SJSA1 (cell line): ENCODE data around the gene POLR3E. TPM values are rescaled to one million over a fixed set of nuclear protein-coding genes. Genes with fewer than 3 reads are reported as not detected.

Experiments used
- DNase-seq, 2 experiments: peaks; one replicate each; pipeline ENCODE4 v3.0.0-alpha.2; 2015 to 2020; ENCODE audit warnings: low spot score in 2 of 2, low read depth in 1 of 2
- H3K27ac ChIP-seq: fragments of 250-450 bp; sonication (Bioruptor Pico); 2 replicates; pipeline ENCODE4 v1.5.1; 2020; ENCODE audit warnings: mild to moderate bottlenecking, moderate library complexity
- H3K27me3 ChIP-seq: fragments of 250-450 bp; sonication (Bioruptor Pico); replicated peaks from 2 replicates; pipeline ENCODE4 v1.5.1; 2020; ENCODE audit warnings: mild to moderate bottlenecking, moderate library complexity
- H3K36me3 ChIP-seq: fragments of 250-450 bp; sonication (Bioruptor Pico); 2 replicates; pipeline ENCODE4 v1.5.1; 2020; ENCODE audit warnings: mild to moderate bottlenecking
- H3K4me1 ChIP-seq: fragments of 250-450 bp; sonication (Bioruptor Pico); replicated peaks from 2 replicates; pipeline ENCODE4 v1.6.1; 2021; ENCODE audit warnings: mild to moderate bottlenecking
- H3K4me3 ChIP-seq: fragments of 250-450 bp; sonication (Bioruptor Pico); 2 replicates; pipeline ENCODE4 v1.5.1; 2020; ENCODE audit warnings: mild to moderate bottlenecking
- H3K9me3 ChIP-seq: fragments of 250-450 bp; sonication (Bioruptor Pico); replicated peaks from 2 replicates; pipeline ENCODE4 v1.5.1; 2020; ENCODE audit warnings: mild to moderate bottlenecking
- total RNA-seq: library from RNA; depleted of rRNA; stranded (reverse); fragments of >200 nt; shearing (Covaris generic); gene quantifications from 2 replicates; pipeline ENCODE4 v1.2.3, GENCODE V29; 2014

Gene POLR3E
- total RNA-seq, 1 experiment from 2014 or later = 29.3 TPM

GRCh38 chr16:22315979-22316378, 18.8 kb downstream of the POLR3E start:
- Histone ChIP-seq H3K4me3 (no peak overlapping the region), H3K27me3 (no peaks in the 10 kb centered on the region), H3K4me1 (no peaks in the 10 kb centered on the region), H3K9me3 (no peaks in the 10 kb centered on the region), H3K36me3 (peaks cover 51% of the 10 kb centered on the region), H3K27ac (no peak overlapping the region)
- DNase-seq = no peak

GRCh38 chr16:22316411-22316811, 19.2 kb downstream of the POLR3E start:
- H3K4me3 ChIP-seq = no peak overlapping the region
- peaks cover 51% of the 10 kb centered on the region for H3K36me3 ChIP-seq
- no peaks in the 10 kb centered on the region for H3K4me1 ChIP-seq
- H3K27ac ChIP-seq = no peak overlapping the region
- H3K27me3 ChIP-seq = no peaks in the 10 kb centered on the region
- H3K9me3 ChIP-seq = no peaks in the 10 kb centered on the region
- DNase-seq = no peak

- DNase-seq = no peak
- no peak overlapping the region for H3K27ac ChIP-seq
- no peaks in the 10 kb centered on the region for H3K9me3 ChIP-seq
- peaks cover 50% of the 10 kb centered on the region for H3K36me3 ChIP-seq
- H3K4me3 ChIP-seq = no peak overlapping the region
- H3K4me1 ChIP-seq = no peaks in the 10 kb centered on the region
- H3K27me3 ChIP-seq = no peaks in the 10 kb centered on the region
These were observed 19.9 kb downstream of the POLR3E start for GRCh38 chr16:22317001-22317530.

GRCh38 chr16:22317625-22318024, 20.4 kb downstream of the POLR3E start:
- Histone ChIP-seq H3K27me3 (no peaks in the 10 kb centered on the region), H3K27ac (no peak overlapping the region), H3K36me3 (peaks cover 52% of the 10 kb centered on the region), H3K9me3 (no peaks in the 10 kb centered on the region), H3K4me3 (no peak overlapping the region), H3K4me1 (no peaks in the 10 kb centered on the region)
- DNase-seq = no peak

GRCh38 chr16:22318690-22319358, 21.6 kb downstream of the POLR3E start:
- no peaks in the 10 kb centered on the region for H3K4me1 ChIP-seq
- H3K9me3 ChIP-seq = no peaks in the 10 kb centered on the region
- peak in 1 of 2 experiments; percentile 49 for DNase-seq
- peaks cover 46% of the 10 kb centered on the region for H3K36me3 ChIP-seq
- no peak overlapping the region for H3K4me3 ChIP-seq
- H3K27ac ChIP-seq = no peak overlapping the region
- H3K27me3 ChIP-seq = no peaks in the 10 kb centered on the region

GRCh38 chr16:22320572-22321339, 23.5 kb downstream of the POLR3E start:
- Histone ChIP-seq H3K9me3 (no peaks in the 10 kb centered on the region), H3K36me3 (peaks cover 45% of the 10 kb centered on the region), H3K4me1 (no peaks in the 10 kb centered on the region), H3K4me3 (no peak overlapping the region), H3K27me3 (no peaks in the 10 kb centered on the region), H3K27ac (no peak overlapping the region)
- DNase-seq = no peak

GRCh38 chr16:22321340-22322001, 24.3 kb downstream of the POLR3E start:
- Histone ChIP-seq H3K4me1 (no peaks in the 10 kb centered on the region), H3K9me3 (no peaks in the 10 kb centered on the region), H3K27me3 (no peaks in the 10 kb centered on the region), H3K4me3 (no peak overlapping the region), H3K27ac (no peak overlapping the region), H3K36me3 (peaks cover 41% of the 10 kb centered on the region)
- peak; percentile 44 to 55 for DNase-seq

- H3K9me3 ChIP-seq = no peaks in the 10 kb centered on the region
- H3K27ac ChIP-seq = no peak overlapping the region
- peak in 1 of 2 experiments; percentile 30 for DNase-seq
- H3K27me3 ChIP-seq = no peaks in the 10 kb centered on the region
- H3K36me3 ChIP-seq = peaks cover 46% of the 10 kb centered on the region
- H3K4me1 ChIP-seq = no peaks in the 10 kb centered on the region
- H3K4me3 ChIP-seq = no peak overlapping the region
These were observed 24.8 kb downstream of the POLR3E start for GRCh38 chr16:22322021-22322471.

- H3K4me3 ChIP-seq = no peak overlapping the region
- no peaks in the 10 kb centered on the region for H3K4me1 ChIP-seq
- H3K27me3 ChIP-seq = no peaks in the 10 kb centered on the region
- peaks cover 53% of the 10 kb centered on the region for H3K36me3 ChIP-seq
- H3K27ac ChIP-seq = no peak overlapping the region
- DNase-seq = no peak
- no peaks in the 10 kb centered on the region for H3K9me3 ChIP-seq
These were observed 25.5 kb downstream of the POLR3E start for GRCh38 chr16:22322741-22323140.

- Histone ChIP-seq H3K36me3 (peaks cover 57% of the 10 kb centered on the region), H3K4me3 (no peak overlapping the region), H3K27ac (no peak overlapping the region), H3K9me3 (no peaks in the 10 kb centered on the region), H3K4me1 (no peaks in the 10 kb centered on the region), H3K27me3 (no peaks in the 10 kb centered on the region)
- no peak for DNase-seq
These were observed 26.2 kb downstream of the POLR3E start for GRCh38 chr16:22323173-22323958.

- Histone ChIP-seq H3K36me3 (peaks cover 53% of the 10 kb centered on the region), H3K27me3 (no peaks in the 10 kb centered on the region), H3K4me1 (no peaks in the 10 kb centered on the region), H3K9me3 (no peaks in the 10 kb centered on the region), H3K4me3 (no peak overlapping the region), H3K27ac (no peak overlapping the region)
- peak in 1 of 2 experiments; percentile 39 for DNase-seq
These were observed 27.0 kb downstream of the POLR3E start for GRCh38 chr16:22323959-22324786.

- Histone ChIP-seq H3K27me3 (no peaks in the 10 kb centered on the region), H3K9me3 (no peaks in the 10 kb centered on the region), H3K4me1 (no peaks in the 10 kb centered on the region), H3K27ac (no peak overlapping the region), H3K36me3 (peaks cover 53% of the 10 kb centered on the region), H3K4me3 (no peak overlapping the region)
- DNase-seq = peak in 1 of 2 experiments; percentile 34
These were observed 27.8 kb downstream of the POLR3E start for GRCh38 chr16:22324787-22325597.
